Panc1 (cell line): ENCODE data around the gene KCNN3. TPM values are rescaled to one million over a fixed set of nuclear protein-coding genes. Genes with fewer than 3 reads are reported as not detected.

ENCODE experiments used
- ATAC-seq: fragments of 200-7000 bp; cut with Tn5 transposase; 2 replicates; pipeline ENCODE4 v1.9.1; 2020; ENCODE audit warnings: mild to moderate bottlenecking, moderate library complexity
- BruUV-seq: library from RNA; stranded (reverse); fragments of 400-500 nt; replicated peaks from 2 replicates; lab custom pipeline; 2021; lab: Mats Ljungman, UMichigan
- CTCF ChIA-PET: fragments of 300-600 bp; sonication (Branson Sonifier 250); formaldehyde crosslinking; loops from one replicate; lab custom pipeline; 2022; ENCODE audit warnings: antibody characterized with exemption; lab: Charles Lee
- POLR2A ChIA-PET: fragments of 300-600 bp; sonication (Branson Sonifier 250); formaldehyde crosslinking; loops from one replicate; lab custom pipeline; 2022; ENCODE audit warnings: antibody characterized with exemption; lab: Charles Lee
- DNase-seq: peaks from one replicate; pipeline ENCODE4 v3.0.0-alpha.2; 2010; ENCODE audit warnings: low read depth, low spot score
- H3K27ac ChIP-seq: 2 replicates; pipeline ENCODE4 v1.5.1; 2011; ENCODE audit warnings: mild to moderate bottlenecking, low read length, inconsistent platforms
- H3K27me3 ChIP-seq: fragments of 200-500 bp; sonication (Bioruptor generic); 2 replicates; pipeline ENCODE4 v1.6.0; 2014; ENCODE audit warnings: low read length, inconsistent platforms; ENCODE audit not compliant: control insufficient read depth, insufficient read depth
- H3K36me3 ChIP-seq: fragments of 200-500 bp; sonication (Bioruptor generic); 2 replicates; pipeline ENCODE4 v1.5.1; 2014; ENCODE audit warnings: inconsistent platforms, mild to moderate bottlenecking, low read length, moderate library complexity; ENCODE audit not compliant: control insufficient read depth, insufficient read depth
- H3K4me1 ChIP-seq: 2 replicates; pipeline ENCODE4 v1.5.1; 2011; ENCODE audit warnings: inconsistent platforms, mild to moderate bottlenecking, low read length, moderate library complexity; ENCODE audit not compliant: control insufficient read depth, insufficient read depth
- H3K4me3 ChIP-seq, 2 experiments: 2 replicates each; pipeline ENCODE4 v1.5.1; 2011 to 2012; ENCODE audit warnings: low read depth in 2 of 2, low read length in 2 of 2, mild to moderate bottlenecking in 2 of 2, inconsistent platforms in 1 of 2, moderate library complexity in 1 of 2
- H3K9me3 ChIP-seq: fragments of 200-500 bp; sonication (Bioruptor generic); 2 replicates; pipeline ENCODE4 v1.5.1; 2014; ENCODE audit warnings: low read depth, mild to moderate bottlenecking, inconsistent platforms, low read length, moderate library complexity; ENCODE audit not compliant: control insufficient read depth, insufficient read depth
- CTCF ChIP-seq: fragments of 450-650 bp; IDR thresholded peaks from 2 replicates; pipeline ENCODE4 v1.5.1; 2017; ENCODE audit warnings: mild to moderate bottlenecking
- POLR2AphosphoS5 ChIP-seq: IDR thresholded peaks from 2 replicates; pipeline ENCODE4 v1.6.1; 2012; ENCODE audit warnings: mild to moderate bottlenecking, low read depth, low read length, moderate library complexity
- REST ChIP-seq, 2 experiments: IDR thresholded peaks; 2 replicates each; pipeline ENCODE4 v1.6.1; 2011 to 2012; ENCODE audit warnings: low read depth in 2 of 2, control low read depth in 1 of 2, low read length in 1 of 2, mild to moderate bottlenecking in 1 of 2, moderate library complexity in 1 of 2; ENCODE audit not compliant: insufficient read depth in 1 of 2
- SIN3A ChIP-seq: IDR thresholded peaks from 2 replicates; pipeline ENCODE4 v1.6.1; 2012; ENCODE audit warnings: low read depth, mild to moderate bottlenecking, low read length, moderate library complexity, borderline replicate concordance; ENCODE audit not compliant: insufficient read depth
- TCF7L2 ChIP-seq: IDR thresholded peaks from 2 replicates; pipeline ENCODE4 v1.6.1; 2011; ENCODE audit warnings: mild to moderate bottlenecking, low read depth, low read length, inconsistent platforms
- in situ Hi-C: cut with HindIII; loops from 2 replicates; pipeline ENCODE4 v1.10.0; 2016; ENCODE audit warnings: low sequenced_read_pairs, low pct_unique_long_range_greater_than_20kb
- intact Hi-C: fragments of 100-400 bp; cut with micrococcal nuclease; formaldehyde crosslinking; loops from one replicate; pipeline ENCODE4 v1.10.0; 2022; ENCODE audit not compliant: unreplicated experiment
- total RNA-seq: library from RNA; stranded (reverse); gene quantifications from one replicate; pipeline ENCODE4 v1.2.1, GENCODE V29; 2021; ENCODE audit not compliant: unreplicated experiment

Gene KCNN3
- total RNA-seq, 1 experiment from 2014 or later = 0.05 TPM

GRCh38 chr1:154784416-154784815 lies 85.7 kb downstream of the KCNN3 start:
- Histone ChIP-seq H3K36me3 (no peaks in the 10 kb centered on the region), H3K27ac (no peak overlapping the region), H3K4me1 (no peaks in the 10 kb centered on the region), H3K9me3 (no peaks in the 10 kb centered on the region), H3K27me3 (no peaks in the 10 kb centered on the region), H3K4me3 (no peak overlapping the region)
- DNase-seq (no peak), ATAC-seq (no peak)
- TF ChIP-seq POLR2AphosphoS5 (no peak), SIN3A (no peak), TCF7L2 (no peak)
- intact Hi-C loops (no loop called here), in situ Hi-C loops (no loop called here)
- ChIA-PET POLR2A (no interaction called here), CTCF (interaction anchor here (0.7 kb wide), 1 partner anchor 113 kb away, joined by 3 read pairs; no protein-coding TSS in a partner anchor)
- BruUV-seq = no TSS peak

GRCh38 chr1:154783976-154784375 lies 86.1 kb downstream of the KCNN3 start:
- TF ChIP-seq CTCF (no peak), REST (IDR thresholded peaks at IDR 0.05; ENCODE audit: insufficient read depth in 1 of 2, low read depth in 2 of 2, low read length in 1 of 2) (no peak), SIN3A (no peak), POLR2AphosphoS5 (no peak), TCF7L2 (no peak)
- Histone ChIP-seq H3K9me3 (no peaks in the 10 kb centered on the region), H3K4me3 (no peak overlapping the region), H3K4me1 (no peaks in the 10 kb centered on the region), H3K27ac (no peak overlapping the region), H3K27me3 (no peaks in the 10 kb centered on the region), H3K36me3 (no peaks in the 10 kb centered on the region)
- intact Hi-C loops (no loop called here), in situ Hi-C loops (no loop called here)
- ChIA-PET POLR2A (no interaction called here), CTCF (interaction anchor here (0.7 kb wide), 1 partner anchor 114 kb away, joined by 3 read pairs; no protein-coding TSS in a partner anchor)
- no TSS peak for BruUV-seq
- ATAC-seq = no peak
- no peak for DNase-seq

GRCh38 chr1:154780541-154780940 lies 89.5 kb downstream of the KCNN3 start:
- DNase-seq = no peak
- no peak overlapping the region for H3K4me3 ChIP-seq
- no peaks in the 10 kb centered on the region for H3K36me3 ChIP-seq
- H3K27ac ChIP-seq = no peak overlapping the region
- ChIA-PET CTCF (no interaction called here), POLR2A (no interaction called here)
- no peaks in the 10 kb centered on the region for H3K27me3 ChIP-seq
- no TSS peak for BruUV-seq
- in situ Hi-C loops (no loop called here), intact Hi-C loops (no loop called here)
- TF ChIP-seq REST (IDR thresholded peaks at IDR 0.05; ENCODE audit: insufficient read depth in 1 of 2, low read depth in 2 of 2, low read length in 1 of 2) (no peak), CTCF (no peak), SIN3A (no peak), POLR2AphosphoS5 (no peak), TCF7L2 (no peak)
- ATAC-seq = no peak
- H3K4me1 ChIP-seq = no peaks in the 10 kb centered on the region
- no peaks in the 10 kb centered on the region; the same call in 1 of the 2 replicates for H3K9me3 ChIP-seq
